ENCODE measurements around the gene SLC44A4.

DNA sequence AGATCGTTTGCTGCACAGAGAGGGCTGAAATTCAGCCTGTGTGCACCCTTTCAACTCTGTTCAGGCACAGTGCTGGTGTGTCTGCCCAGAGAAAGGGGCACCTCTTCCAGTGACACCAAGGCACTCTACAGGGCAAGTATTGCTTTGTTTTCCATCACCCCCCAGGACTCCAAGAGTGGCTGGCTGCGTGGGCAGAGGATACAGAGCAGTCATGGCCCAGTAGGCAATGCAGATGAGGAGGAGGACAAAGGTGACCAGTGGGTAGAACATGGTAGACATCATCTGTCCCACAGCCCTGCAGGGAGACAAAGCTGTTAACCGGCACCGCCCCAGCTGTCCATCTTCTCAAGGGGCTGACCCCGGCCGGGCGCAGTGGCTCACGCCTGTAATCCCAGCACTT lies 9.5 kb downstream of the SLC44A4 start:
- TF ChIP-seq, protein P1, sequence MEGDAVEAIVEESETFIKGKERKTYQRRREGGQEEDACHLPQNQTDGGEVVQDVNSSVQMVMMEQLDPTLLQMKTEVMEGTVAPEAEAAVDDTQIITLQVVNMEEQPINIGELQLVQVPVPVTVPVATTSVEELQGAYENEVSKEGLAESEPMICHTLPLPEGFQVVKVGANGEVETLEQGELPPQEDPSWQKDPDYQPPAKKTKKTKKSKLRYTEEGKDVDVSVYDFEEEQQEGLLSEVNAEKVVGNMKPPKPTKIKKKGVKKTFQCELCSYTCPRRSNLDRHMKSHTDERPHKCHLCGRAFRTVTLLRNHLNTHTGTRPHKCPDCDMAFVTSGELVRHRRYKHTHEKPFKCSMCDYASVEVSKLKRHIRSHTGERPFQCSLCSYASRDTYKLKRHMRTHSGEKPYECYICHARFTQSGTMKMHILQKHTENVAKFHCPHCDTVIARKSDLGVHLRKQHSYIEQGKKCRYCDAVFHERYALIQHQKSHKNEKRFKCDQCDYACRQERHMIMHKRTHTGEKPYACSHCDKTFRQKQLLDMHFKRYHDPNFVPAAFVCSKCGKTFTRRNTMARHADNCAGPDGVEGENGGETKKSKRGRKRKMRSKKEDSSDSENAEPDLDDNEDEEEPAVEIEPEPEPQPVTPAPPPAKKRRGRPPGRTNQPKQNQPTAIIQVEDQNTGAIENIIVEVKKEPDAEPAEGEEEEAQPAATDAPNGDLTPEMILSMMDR (conservative IDR thresholded peaks at IDR 0.05; ENCODE audit: low read depth, low read length), result no peak
- no peak for TF ChIP-seq EZH2 (IDR thresholded peaks at IDR 0.05; ENCODE audit: borderline replicate concordance, low read depth, low read length, poor library complexity, severe bottlenecking)

Measured in A673 (cell line).